ENCODE measurements around the gene PLD3.

- no peak for TF ChIP-seq CTCF (IDR thresholded peaks at IDR 0.05)
- no peak for TF ChIP-seq ZFX (IDR thresholded peaks at IDR 0.05; ENCODE audit: borderline replicate concordance)
Measured at GRCh38 chr19:40303765-40304164, 44.7 kb upstream of the PLD3 start.

All from 22Rv1 (cell line).